ENCODE data around the gene GAS2L3. TPM values are rescaled to one million over a fixed set of nuclear protein-coding genes. Genes with fewer than 3 reads are reported as not detected.
A peak's percentile ranks its signal among the peaks of the same experiment; 100 is the strongest.

Gene GAS2L3
- total RNA-seq, 2 donors from 2014 or later, result 1.2 to 2.2 TPM

DNA sequence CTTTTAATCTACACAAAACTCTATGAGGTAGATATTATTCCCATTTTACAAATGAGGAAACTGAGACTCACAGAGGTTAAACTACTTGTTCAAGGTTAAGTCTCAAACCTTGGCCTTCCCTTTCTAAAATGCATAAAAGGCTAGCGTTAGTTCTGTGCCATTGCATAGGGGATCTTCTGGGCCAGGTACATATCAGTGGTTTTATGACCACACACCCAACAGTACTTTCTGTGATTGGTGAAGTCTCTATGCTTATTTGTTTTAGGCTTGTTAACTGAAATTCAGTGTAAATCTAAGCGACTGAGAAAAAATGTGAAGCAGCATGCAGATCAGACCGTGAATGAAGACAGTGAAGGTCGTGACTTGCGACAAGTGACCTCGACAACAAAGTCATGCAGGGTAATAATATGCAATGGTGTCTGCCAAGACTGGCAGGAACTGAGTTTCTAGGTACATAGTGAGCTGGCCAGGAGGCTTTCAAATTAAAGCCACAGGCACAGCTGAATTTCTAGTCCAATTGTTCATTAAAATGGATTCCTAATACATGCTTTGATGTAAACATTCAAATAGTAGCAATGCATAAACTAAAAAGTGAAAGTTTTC lies 38.8 kb upstream of the GAS2L3 start:
- no peak for DNase-seq (ENCODE audit: low spot score)
- H3K4me3 ChIP-seq, result no peak overlapping the region
- H3K27me3 ChIP-seq, result no peaks in the 10 kb centered on the region
- no peak overlapping the region for H3K27ac ChIP-seq
- TF ChIP-seq, protein P1, sequence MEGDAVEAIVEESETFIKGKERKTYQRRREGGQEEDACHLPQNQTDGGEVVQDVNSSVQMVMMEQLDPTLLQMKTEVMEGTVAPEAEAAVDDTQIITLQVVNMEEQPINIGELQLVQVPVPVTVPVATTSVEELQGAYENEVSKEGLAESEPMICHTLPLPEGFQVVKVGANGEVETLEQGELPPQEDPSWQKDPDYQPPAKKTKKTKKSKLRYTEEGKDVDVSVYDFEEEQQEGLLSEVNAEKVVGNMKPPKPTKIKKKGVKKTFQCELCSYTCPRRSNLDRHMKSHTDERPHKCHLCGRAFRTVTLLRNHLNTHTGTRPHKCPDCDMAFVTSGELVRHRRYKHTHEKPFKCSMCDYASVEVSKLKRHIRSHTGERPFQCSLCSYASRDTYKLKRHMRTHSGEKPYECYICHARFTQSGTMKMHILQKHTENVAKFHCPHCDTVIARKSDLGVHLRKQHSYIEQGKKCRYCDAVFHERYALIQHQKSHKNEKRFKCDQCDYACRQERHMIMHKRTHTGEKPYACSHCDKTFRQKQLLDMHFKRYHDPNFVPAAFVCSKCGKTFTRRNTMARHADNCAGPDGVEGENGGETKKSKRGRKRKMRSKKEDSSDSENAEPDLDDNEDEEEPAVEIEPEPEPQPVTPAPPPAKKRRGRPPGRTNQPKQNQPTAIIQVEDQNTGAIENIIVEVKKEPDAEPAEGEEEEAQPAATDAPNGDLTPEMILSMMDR (IDR thresholded peaks at IDR 0.05), result no peak
- no peaks in the 10 kb centered on the region for H3K9me3 ChIP-seq
- H3K36me3 ChIP-seq, result no peaks in the 10 kb centered on the region
- H3K4me1 ChIP-seq, result no peaks in the 10 kb centered on the region

- no peak overlapping the region for H3K4me3 ChIP-seq
- H3K9me3 ChIP-seq, result no peaks in the 10 kb centered on the region
- no peaks in the 10 kb centered on the region for H3K27me3 ChIP-seq
- H3K27ac ChIP-seq, result no peak overlapping the region
- TF ChIP-seq, protein P1 (IDR thresholded peaks at IDR 0.05), result no peak
- no peak for DNase-seq (ENCODE audit: low spot score)
- H3K4me1 ChIP-seq, result no peaks in the 10 kb centered on the region
- no peaks in the 10 kb centered on the region for H3K36me3 ChIP-seq
Observed at GRCh38 chr12:100539202-100539601, 34.3 kb upstream of the GAS2L3 start.

DNA sequence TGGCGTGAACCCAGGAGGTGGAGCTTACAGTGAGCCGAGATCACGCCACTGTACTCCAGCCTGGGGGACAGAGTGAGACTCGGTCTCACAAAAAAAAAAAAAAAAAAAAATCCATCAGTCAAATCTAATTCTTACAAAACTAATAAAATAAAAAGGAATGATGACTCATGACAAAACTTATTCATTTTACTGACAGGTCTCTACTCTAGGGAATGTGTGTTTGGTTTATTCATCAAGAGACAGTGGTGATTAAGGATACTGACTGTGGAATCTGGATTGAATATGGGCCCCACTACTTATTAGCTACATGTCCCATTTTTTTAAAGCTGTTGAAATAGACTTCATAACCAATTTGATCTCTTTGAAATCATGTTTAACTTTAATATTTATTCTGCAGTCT lies 29.3 kb upstream of the GAS2L3 start:
- no peaks in the 10 kb centered on the region for H3K36me3 ChIP-seq
- no peaks in the 10 kb centered on the region for H3K9me3 ChIP-seq
- no peaks in the 10 kb centered on the region for H3K27me3 ChIP-seq
- DNase-seq (ENCODE audit: low spot score), result no peak
- H3K27ac ChIP-seq, result no peak overlapping the region
- H3K4me1 ChIP-seq, result no peaks in the 10 kb centered on the region
- TF ChIP-seq, protein P1 (IDR thresholded peaks at IDR 0.05), result no peak
- no peak overlapping the region for H3K4me3 ChIP-seq

GRCh38 chr12:100545092-100545491 lies 28.4 kb upstream of the GAS2L3 start:
- TF ChIP-seq, protein P1 (IDR thresholded peaks at IDR 0.05), result no peak
- DNase-seq (ENCODE audit: low spot score), result no peak

DNA sequence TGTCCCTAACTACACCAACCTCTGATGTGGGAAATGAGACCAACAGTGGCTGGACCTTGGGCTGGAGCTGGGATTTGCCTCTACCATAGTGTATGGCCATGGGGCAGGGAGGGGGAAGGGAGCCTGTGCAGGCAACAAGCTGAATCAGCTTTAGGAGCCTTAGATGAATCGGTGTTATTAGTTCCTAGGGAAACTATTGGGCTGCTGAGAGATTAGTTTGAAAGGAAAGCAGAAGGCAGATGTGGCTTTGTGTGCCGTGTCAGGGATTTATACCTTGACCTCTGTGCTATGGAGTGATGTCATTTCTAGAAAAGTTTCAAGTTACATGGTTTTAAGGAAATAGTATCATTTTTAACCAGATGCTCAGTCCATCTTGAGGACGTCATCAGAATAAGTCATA lies 19.5 kb upstream of the GAS2L3 start:
- Histone ChIP-seq H3K9me3 (no peaks in the 10 kb centered on the region), H3K36me3 (no peaks in the 10 kb centered on the region), H3K4me3 (no peak overlapping the region), H3K4me1 (peaks cover 0 to 4% of the 10 kb centered on the region in 2 donors), H3K27me3 (no peaks in the 10 kb centered on the region), H3K27ac (no peak overlapping the region)
- TF ChIP-seq, protein P1 (IDR thresholded peaks at IDR 0.05), result no peak
- no peak for DNase-seq (ENCODE audit: low spot score)

More at GRCh38 chr12:100545092-100545491, 28.4 kb upstream of the GAS2L3 start:
- Histone ChIP-seq H3K36me3 (no peaks in the 10 kb centered on the region), H3K27me3 (no peaks in the 10 kb centered on the region), H3K4me3 (no peak overlapping the region), H3K4me1 (no peaks in the 10 kb centered on the region), H3K27ac (no peak overlapping the region), H3K9me3 (no peaks in the 10 kb centered on the region)

- H3K4me3 ChIP-seq, result no peak overlapping the region
- H3K36me3 ChIP-seq, result no peaks in the 10 kb centered on the region
- DNase-seq (ENCODE audit: low spot score), result no peak
- TF ChIP-seq, protein P1 (IDR thresholded peaks at IDR 0.05), result peak; percentile 49 to 82
- H3K27ac ChIP-seq, result no peak overlapping the region
- no peaks in the 10 kb centered on the region for H3K9me3 ChIP-seq
- no peaks in the 10 kb centered on the region for H3K27me3 ChIP-seq
- H3K4me1 ChIP-seq, result peaks cover 0 to 4% of the 10 kb centered on the region in 2 donors
Observed at GRCh38 chr12:100554608-100555077, 18.8 kb upstream of the GAS2L3 start.

Data from right atrium auricular region (tissue), 2 donors.